K562 (cell line): ENCODE measurements around the gene LEO1. TPM values are rescaled to one million over a fixed set of nuclear protein-coding genes. Genes with fewer than 3 reads are reported as not detected.

Experiments
- BDP1 ChIP-seq: IDR thresholded peaks from 3 replicates; pipeline ENCODE4 v1.6.1; 2011; ENCODE audit not compliant: insufficient read length, insufficient read depth
- CBFA2T3 ChIP-seq: fragments of 450-650 bp; IDR thresholded peaks from 2 replicates; pipeline ENCODE4 v1.6.1; 2017
- CEBPG ChIP-seq, 3 experiments: fragments of 200-800 bp in 1 of 3; sonication (Bioruptor generic) in 1 of 3; sonication (generic) in 1 of 3; formaldehyde crosslinking in 1 of 3; IDR thresholded peaks in 2 of 3; conservative IDR thresholded peaks in 1 of 3; 2 replicates each; pipeline versions ENCODE4 v1.6.1 to v1.8.0; 2016 to 2022; ENCODE audit warnings: missing compliant biosample characterization in 2 of 3, missing genetic modification characterization in 2 of 3, mild to moderate bottlenecking in 1 of 3, missing genetic modification reagents in 1 of 3
- DNMT1 ChIP-seq: fragments of 450-650 bp; IDR thresholded peaks from 2 replicates; pipeline ENCODE4 v1.6.1; 2016; ENCODE audit warnings: antibody characterized with exemption, mild to moderate bottlenecking
- ETV1 ChIP-seq: fragments of 450-650 bp; conservative IDR thresholded peaks from 2 replicates; pipeline ENCODE4 v1.6.1; 2016; ENCODE audit warnings: missing genetic modification characterization, control low read depth, low read depth, missing compliant biosample characterization
- FIP1L1 ChIP-seq: fragments of 200-400 bp; formaldehyde crosslinking; IDR thresholded peaks from 2 replicates; pipeline ENCODE4 v1.6.1; 2018; ENCODE audit warnings: mild to moderate bottlenecking, low read depth, low read length; ENCODE audit not compliant: poor library complexity, severe bottlenecking
- FOXJ2 ChIP-seq: fragments of 200-800 bp; sonication (Bioruptor generic); IDR thresholded peaks from 2 replicates; pipeline ENCODE4 v1.6.1; 2016; ENCODE audit warnings: missing genetic modification characterization, missing compliant biosample characterization
- JUN ChIP-seq, 2 experiments: sonication (generic) in 1 of 2; formaldehyde crosslinking in 1 of 2; IDR thresholded peaks; 2 replicates each; pipeline versions ENCODE4 v1.6.1 to v1.8.0; 2012 to 2022; ENCODE audit warnings: borderline replicate concordance in 2 of 2, mild to moderate bottlenecking in 2 of 2, improper control_type of control experiment in 1 of 2, low read depth in 1 of 2, low read length in 1 of 2, missing genetic modification reagents in 1 of 2
- MEF2A ChIP-seq: IDR thresholded peaks from 2 replicates; pipeline ENCODE4 v1.6.1; 2011; ENCODE audit warnings: low read depth, mild to moderate bottlenecking, low read length, moderate library complexity; ENCODE audit not compliant: control insufficient read depth
- PHTF2 ChIP-seq: fragments of 250-450 bp; sonication (Bioruptor Pico); IDR thresholded peaks from 2 replicates; pipeline ENCODE4 v1.5.0; 2021; ENCODE audit warnings: mild to moderate bottlenecking
- POLR2H ChIP-seq: IDR thresholded peaks from 2 replicates; pipeline ENCODE4 v1.6.1; 2016; ENCODE audit warnings: missing genetic modification characterization, low read depth, mild to moderate bottlenecking, control low read depth, missing compliant biosample characterization, moderate library complexity
- POLR3G ChIP-seq: IDR thresholded peaks from 2 replicates; pipeline ENCODE4 v1.6.1; 2011; ENCODE audit not compliant: insufficient read length, insufficient replicate concordance; ENCODE audit errors: extremely low read depth
- RHOXF2B ChIP-seq: fragments of 250-450 bp; sonication (Bioruptor Pico); conservative IDR thresholded peaks from 2 replicates; pipeline ENCODE4 v1.5.1; 2021
- ZNF143 ChIP-seq: sonication (generic); formaldehyde crosslinking; IDR thresholded peaks from 2 replicates; pipeline ENCODE4 v1.9.0; 2022; ENCODE audit warnings: mild to moderate bottlenecking, missing genetic modification reagents
- ZNF197 ChIP-seq: fragments of 200-800 bp; sonication (Bioruptor generic); IDR thresholded peaks from 2 replicates; pipeline ENCODE4 v1.6.1; 2016; ENCODE audit warnings: low read depth, missing genetic modification characterization, missing compliant biosample characterization
- ZNF232 ChIP-seq: sonication (generic); formaldehyde crosslinking; IDR thresholded peaks from 2 replicates; pipeline ENCODE4 v1.8.0; 2022; ENCODE audit warnings: mild to moderate bottlenecking, missing genetic modification reagents
- ZNF324 ChIP-seq: fragments of 250-450 bp; sonication (Bioruptor Pico); IDR thresholded peaks from 2 replicates; pipeline ENCODE4 v1.4.0; 2020; ENCODE audit warnings: mild to moderate bottlenecking
- ZNF398 ChIP-seq: fragments of 250-450 bp; sonication (Bioruptor Pico); IDR thresholded peaks from 2 replicates; pipeline ENCODE4 v1.8.0; 2021; ENCODE audit warnings: moderate library complexity, mild to moderate bottlenecking, inconsistent platforms
- polyA plus RNA-seq, 8 experiments: library from polyadenylated mRNA; depleted of rRNA in 4 of 8; stranded (reverse) in 5 of 8; unstranded in 3 of 8; fragments of >200 nt; fragmentation: Nextera tagmentation in 2 of 8; fragmentation: Illumina TruSeq in 1 of 8; extraction: Ambion mirVana in 2 of 8; extraction: Trizol in 1 of 8; gene quantifications; 2 replicates each; pipeline versions ENCODE4 v1.2.1 to v1.2.3, GENCODE V29; 2011 to 2014; ENCODE audit warnings: inconsistent platforms in 1 of 8, missing spikeins in 1 of 8
- total RNA-seq, 7 experiments: library from RNA; depleted of rRNA in 6 of 7; stranded (reverse); fragments of >200 nt in 6 of 7; fragmentation: Illumina TruSeq in 2 of 7; extraction: Trizol in 2 of 7; gene quantifications; 2 replicates each; pipeline versions ENCODE4 v1.2.1 to v1.2.3, GENCODE V29; 2011 to 2021; ENCODE audit warnings: low replicate concordance in 1 of 7
- TF ChIP-seq, protein P1 (sequence below), 3 experiments: IDR thresholded peaks in 2 of 3; conservative IDR thresholded peaks in 1 of 3; 2 replicates each; pipeline ENCODE4 v1.5.1; 2011 to 2012; ENCODE audit warnings: low read length in 3 of 3, mild to moderate bottlenecking in 3 of 3, control low read depth in 2 of 3, improper control_type of control experiment in 1 of 3, inconsistent platforms in 1 of 3, low read depth in 1 of 3, mixed read lengths in 1 of 3, moderate library complexity in 1 of 3; ENCODE audit not compliant: insufficient read depth in 2 of 3

The LEO1 gene
- total and polyA plus RNA-seq, 9 of the 15 experiments (the other 6 are each of a cell fraction or from before 2014, with no cell fraction given): 8.4 to 48.3 (median 37.9) TPM

- TF ChIP-seq ZNF398 (CRISPR knock-in tag) (no peak), POLR3G (no peak), JUN (IDR thresholded peaks at IDR 0.05; ENCODE audit: borderline replicate concordance, low read depth, low read length) (no peak), JUN (CRISPR knock-in tag; IDR thresholded peaks at IDR 0.05; ENCODE audit: borderline replicate concordance) (no peak), BDP1 (no peak), ZNF197 (no peak), CEBPG (CRISPR knock-in tag; IDR thresholded peaks at IDR 0.05) (no peak), CEBPG (tag; conservative IDR thresholded peaks at IDR 0.05 in 1 of 2, IDR thresholded peaks at IDR 0.05 in 1 of 2) (peak in 1 of 2 experiments; percentile 76; a peak in 2 of 4 replicates), ZNF143 (CRISPR knock-in tag) (no peak), PHTF2 (CRISPR knock-in tag) (no peak), FOXJ2 (no peak), ETV1 (no peak), MEF2A (no peak), ZNF324 (CRISPR knock-in tag) (no peak), FIP1L1 (no peak), ZNF232 (CRISPR knock-in tag) (no peak), RHOXF2B (CRISPR knock-in tag) (no peak), POLR2H (tag) (peak; percentile 70), CBFA2T3 (no peak), DNMT1 (no peak)
- TF ChIP-seq, protein P1, sequence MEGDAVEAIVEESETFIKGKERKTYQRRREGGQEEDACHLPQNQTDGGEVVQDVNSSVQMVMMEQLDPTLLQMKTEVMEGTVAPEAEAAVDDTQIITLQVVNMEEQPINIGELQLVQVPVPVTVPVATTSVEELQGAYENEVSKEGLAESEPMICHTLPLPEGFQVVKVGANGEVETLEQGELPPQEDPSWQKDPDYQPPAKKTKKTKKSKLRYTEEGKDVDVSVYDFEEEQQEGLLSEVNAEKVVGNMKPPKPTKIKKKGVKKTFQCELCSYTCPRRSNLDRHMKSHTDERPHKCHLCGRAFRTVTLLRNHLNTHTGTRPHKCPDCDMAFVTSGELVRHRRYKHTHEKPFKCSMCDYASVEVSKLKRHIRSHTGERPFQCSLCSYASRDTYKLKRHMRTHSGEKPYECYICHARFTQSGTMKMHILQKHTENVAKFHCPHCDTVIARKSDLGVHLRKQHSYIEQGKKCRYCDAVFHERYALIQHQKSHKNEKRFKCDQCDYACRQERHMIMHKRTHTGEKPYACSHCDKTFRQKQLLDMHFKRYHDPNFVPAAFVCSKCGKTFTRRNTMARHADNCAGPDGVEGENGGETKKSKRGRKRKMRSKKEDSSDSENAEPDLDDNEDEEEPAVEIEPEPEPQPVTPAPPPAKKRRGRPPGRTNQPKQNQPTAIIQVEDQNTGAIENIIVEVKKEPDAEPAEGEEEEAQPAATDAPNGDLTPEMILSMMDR (IDR thresholded peaks at IDR 0.05 in 2 of 3, conservative IDR thresholded peaks at IDR 0.05 in 1 of 3; ENCODE audit: insufficient read depth in 2 of 3, low read depth in 1 of 3, low read length in 3 of 3): no peak
These were observed 48.9 kb upstream of the LEO1 start (continued) for GRCh38 chr15:52020221-52021085.
